ENCODE data around the gene POMGNT2.
"Not testable (repeated sequence)": the region's sequence is repeated elsewhere in the genome, so short reads cannot be mapped to it uniquely, and the experiment has no call there.

Gene POMGNT2

GRCh38 chr3:43055806-43056770 lies 49.8 kb downstream of the POMGNT2 start:
- no peak for TF ChIP-seq CTCF (IDR thresholded peaks at IDR 0.05; ENCODE audit: extremely low read depth, missing control alignments)
- DNase-seq (ENCODE audit: low spot score) = no peak

- DNase-seq (ENCODE audit: low spot score) = no peak
- no peak for TF ChIP-seq CTCF (IDR thresholded peaks at IDR 0.05; ENCODE audit: extremely low read depth, missing control alignments)
Observed at GRCh38 chr3:43055393-43055792, 50.5 kb downstream of the POMGNT2 start.

- no peak for TF ChIP-seq CTCF (IDR thresholded peaks at IDR 0.05; ENCODE audit: extremely low read depth, missing control alignments)
- DNase-seq (ENCODE audit: low spot score) = no peak
Observed at GRCh38 chr3:43054754-43055153, 51.1 kb downstream of the POMGNT2 start.

- DNase-seq (ENCODE audit: low spot score) = no peak
- no peak for TF ChIP-seq CTCF (IDR thresholded peaks at IDR 0.05; ENCODE audit: extremely low read depth, missing control alignments)
Observed at GRCh38 chr3:43053291-43053690, 52.6 kb downstream of the POMGNT2 start.

- TF ChIP-seq CTCF (IDR thresholded peaks at IDR 0.05; ENCODE audit: extremely low read depth, missing control alignments) = no peak
- no peak for DNase-seq (ENCODE audit: low spot score)
Observed at GRCh38 chr3:43048470-43048869, 57.4 kb downstream of the POMGNT2 start.

GRCh38 chr3:43046583-43046982 lies 59.3 kb downstream of the POMGNT2 start:
- no peak for DNase-seq (ENCODE audit: low spot score)
- no peak for TF ChIP-seq CTCF (IDR thresholded peaks at IDR 0.05; ENCODE audit: extremely low read depth, missing control alignments)

- DNase-seq (ENCODE audit: low spot score) = not testable (repeated sequence)
Observed at GRCh38 chr3:43045079-43045478, 60.8 kb downstream of the POMGNT2 start.

- DNase-seq (ENCODE audit: low spot score) = no peak
- TF ChIP-seq CTCF (IDR thresholded peaks at IDR 0.05; ENCODE audit: extremely low read depth, missing control alignments) = no peak
Observed at GRCh38 chr3:43043793-43044192, 62.1 kb downstream of the POMGNT2 start.
